Stomach (tissue), 9 donors: ENCODE measurements around the gene PKIB. TPM values are rescaled to one million over a fixed set of nuclear protein-coding genes. Genes with fewer than 3 reads are reported as not detected.

Source experiments
- DNase-seq, 2 donors: peaks; one replicate each; pipeline versions ENCODE4 v3.0.0 to v3.0.0-alpha.2; 2013 to 2019
- H3K27ac ChIP-seq, 5 donors: fragments of 200-600 bp in 4 of 5; sonication (generic) in 4 of 5; one replicate each; pipeline ENCODE4 v1.5.1; 2013 to 2019; ENCODE audit warnings: mild to moderate bottlenecking in 1 of 5, moderate library complexity in 1 of 5
- H3K27me3 ChIP-seq, 3 donors: fragments of 200-600 bp; sonication (generic); one replicate each; pipeline ENCODE4 v1.5.1; 2017 to 2019; ENCODE audit warnings: mixed run types in 1 of 3
- H3K36me3 ChIP-seq, 4 donors: fragments of 200-600 bp; sonication (generic); 1 replicate in 3 of 4; 2 replicates in 1 of 4; pipeline ENCODE4 v1.5.1; 2016 to 2019
- H3K4me1 ChIP-seq, 4 donors: fragments of 200-600 bp; sonication (generic); one replicate each; pipeline ENCODE4 v1.5.1; 2016 to 2019
- H3K4me3 ChIP-seq, 4 donors: fragments of 200-600 bp; sonication (generic) in 3 of 4; one replicate each; pipeline ENCODE4 v1.5.1; 2016 to 2019; ENCODE audit warnings: mild to moderate bottlenecking in 1 of 4
- H3K9me3 ChIP-seq, 4 donors: fragments of 200-600 bp; sonication (generic); one replicate each; pipeline ENCODE4 v1.5.1; 2016 to 2019
- CTCF ChIP-seq, 7 experiments: fragments of 450-650 bp in 4 of 7; fragments of 200-600 bp in 3 of 7; sonication (generic) in 3 of 7; IDR thresholded peaks; one replicate each; pipeline ENCODE4 v1.5.1; 2016 to 2019; ENCODE audit warnings: antibody characterized with exemption in 7 of 7, control low read depth in 2 of 7, mild to moderate bottlenecking in 1 of 7
- EP300 ChIP-seq: sonication (generic); formaldehyde crosslinking; IDR thresholded peaks from one replicate; pipeline ENCODE4 v1.6.1; 2017; ENCODE audit warnings: antibody characterized with exemption
- POLR2A ChIP-seq, 4 donors: fragments of 450-650 bp; IDR thresholded peaks; one replicate each; pipeline ENCODE4 v1.6.1; 2016; ENCODE audit warnings: antibody characterized with exemption in 4 of 4, control low read depth in 2 of 4, mild to moderate bottlenecking in 1 of 4, moderate library complexity in 1 of 4
- POLR2AphosphoS5 ChIP-seq, 3 donors: sonication (generic); formaldehyde crosslinking; IDR thresholded peaks; one replicate each; pipeline ENCODE4 v1.6.1; 2016; ENCODE audit warnings: antibody characterized with exemption in 3 of 3
- WGBS, 5 donors: extraction: QIAGEN DNeasy Blood & Tissue Kit in 3 of 5; methylation state at CpG; one replicate each; pipeline versions ENCODE4 v1.1.5 to v1.1.7; 2013 to 2018; 5-methylcytosine and 5-hydroxymethylcytosine counted together
- intact Hi-C: fragments of 100-400 bp; cut with DNase I; formaldehyde crosslinking; loops from one replicate; pipeline ENCODE4 v1.15.1; 2023; ENCODE audit warnings: low total_unique reads
- polyA plus RNA-seq, 3 donors: library from polyadenylated mRNA; stranded (reverse); fragments of 200-250 nt; gene quantifications; one replicate each; pipeline ENCODE4 v1.2.3, GENCODE V29; 2013
- total RNA-seq, 5 donors: library from RNA; depleted of rRNA; stranded (reverse); fragments of >200 nt; gene quantifications; one replicate each; pipeline versions ENCODE4 v1.1.0 to v1.2.3, GENCODE V29; 2014 to 2016
- donor health status: healthy with polysubstance abuse.
- donor health status: Bipolar disorder and iron deficiency.
- donor health status: healthy.

PKIB gene
- total and polyA plus RNA-seq, 8 donors: 7.6 to 128 (median 26.4) TPM

- Histone ChIP-seq H3K27me3 (no peaks in the 10 kb centered on the region), H3K4me3 (no peak overlapping the region), H3K27ac (no peak overlapping the region), H3K36me3 (no peaks in the 10 kb centered on the region), H3K4me1 (peaks cover 0 to 11% (median 3%) of the 10 kb centered on the region in 4 donors), H3K9me3 (peaks cover 0 to 6% (median 4%) of the 10 kb centered on the region in 4 donors)
- no peak for TF ChIP-seq POLR2A (IDR thresholded peaks at IDR 0.05)
- TF ChIP-seq POLR2AphosphoS5 (IDR thresholded peaks at IDR 0.05): no peak
- TF ChIP-seq CTCF (IDR thresholded peaks at IDR 0.05): no peak
- TF ChIP-seq EP300: no peak
- intact Hi-C loops: no loop called here
- DNase-seq: no peak
Measured at GRCh38 chr6:122565708-122566107, 44.5 kb upstream of the PKIB start.

GRCh38 chr6:122567034-122567433 is 43.2 kb upstream of the PKIB start:
- H3K9me3 ChIP-seq: peaks cover 0 to 5% (median 3%) of the 10 kb centered on the region in 4 donors
- H3K4me1 ChIP-seq: peaks cover 0 to 11% (median 3%) of the 10 kb centered on the region in 4 donors
- H3K27me3 ChIP-seq: no peaks in the 10 kb centered on the region
- H3K27ac ChIP-seq: no peak overlapping the region
- 78 to 93% (median 83%) methylated on average over 1 of the region's 1 CpG for WGBS, 5 donors
- H3K36me3 ChIP-seq: no peaks in the 10 kb centered on the region
- intact Hi-C loops: no loop called here
- H3K4me3 ChIP-seq: no peak overlapping the region
- TF ChIP-seq EP300 (no peak), POLR2A (IDR thresholded peaks at IDR 0.05) (no peak), CTCF (IDR thresholded peaks at IDR 0.05) (no peak), POLR2AphosphoS5 (IDR thresholded peaks at IDR 0.05) (no peak)
- DNase-seq: no peak

- DNase-seq: no peak
- H3K4me1 ChIP-seq: peaks cover 0 to 11% (median 3%) of the 10 kb centered on the region in 4 donors
- no peak overlapping the region for H3K4me3 ChIP-seq
- intact Hi-C loops: no loop called here
- peak overlapping the region in 2 of 5 donors; percentile 12 to 61 for H3K27ac ChIP-seq
- no peaks in the 10 kb centered on the region for H3K36me3 ChIP-seq
- H3K9me3 ChIP-seq: no peaks in the 10 kb centered on the region
- TF ChIP-seq POLR2A (IDR thresholded peaks at IDR 0.05) (no peak), CTCF (IDR thresholded peaks at IDR 0.05) (no peak), EP300 (no peak), POLR2AphosphoS5 (IDR thresholded peaks at IDR 0.05) (no peak)
- H3K27me3 ChIP-seq: no peaks in the 10 kb centered on the region
Measured at GRCh38 chr6:122568350-122568749, 41.9 kb upstream of the PKIB start.

GRCh38 chr6:122568797-122569221 is 41.4 kb upstream of the PKIB start:
- Histone ChIP-seq H3K4me3 (no peak overlapping the region), H3K9me3 (no peaks in the 10 kb centered on the region), H3K36me3 (no peaks in the 10 kb centered on the region), H3K4me1 (peaks cover 0 to 11% (median 3%) of the 10 kb centered on the region in 4 donors), H3K27me3 (no peaks in the 10 kb centered on the region), H3K27ac (peak overlapping the region in 2 of 5 donors; percentile 12 to 61)
- 30 to 51% (median 38%) methylated on average over 3 of the region's 3 CpGs for WGBS, 5 donors
- intact Hi-C loops: no loop called here
- DNase-seq: peak in 1 of 2 donors; percentile 18
- TF ChIP-seq CTCF (IDR thresholded peaks at IDR 0.05) (no peak), POLR2AphosphoS5 (IDR thresholded peaks at IDR 0.05) (no peak)
